Muscle layer of duodenum (tissue), 2 donors: Measurements from ENCODE around the gene LRRC25.

Source experiments
- H3K27ac ChIP-seq: one replicate; pipeline ENCODE4 v1.7.0; 2013; ENCODE audit warnings: mild to moderate bottlenecking, low read length
- H3K27me3 ChIP-seq: one replicate; pipeline ENCODE4 v1.7.0; 2013; ENCODE audit warnings: low read depth, mild to moderate bottlenecking, control low read depth, low read length
- H3K36me3 ChIP-seq, 2 donors: one replicate each; pipeline ENCODE4 v1.7.0; 2013; ENCODE audit warnings: low read length in 2 of 2, control low read depth in 1 of 2, mild to moderate bottlenecking in 1 of 2; ENCODE audit not compliant: insufficient read depth in 2 of 2, control insufficient read depth in 1 of 2
- H3K4me1 ChIP-seq, 2 donors: one replicate each; pipeline ENCODE4 v1.7.0; 2013; ENCODE audit warnings: low read length in 2 of 2, mild to moderate bottlenecking in 2 of 2, control low read depth in 1 of 2, moderate library complexity in 1 of 2; ENCODE audit not compliant: insufficient read depth in 2 of 2, control insufficient read depth in 1 of 2
- H3K4me3 ChIP-seq, 2 donors: one replicate each; pipeline ENCODE4 v1.7.0; 2013; ENCODE audit warnings: low read length in 2 of 2, low read depth in 1 of 2, mild to moderate bottlenecking in 1 of 2
- H3K9me3 ChIP-seq, 2 donors: one replicate each; pipeline ENCODE4 v1.7.0; 2013; ENCODE audit warnings: low read length in 2 of 2, control low read depth in 1 of 2, mild to moderate bottlenecking in 1 of 2; ENCODE audit not compliant: control insufficient read depth in 1 of 2
- donor health status: healthy.

Gene LRRC25

DNA sequence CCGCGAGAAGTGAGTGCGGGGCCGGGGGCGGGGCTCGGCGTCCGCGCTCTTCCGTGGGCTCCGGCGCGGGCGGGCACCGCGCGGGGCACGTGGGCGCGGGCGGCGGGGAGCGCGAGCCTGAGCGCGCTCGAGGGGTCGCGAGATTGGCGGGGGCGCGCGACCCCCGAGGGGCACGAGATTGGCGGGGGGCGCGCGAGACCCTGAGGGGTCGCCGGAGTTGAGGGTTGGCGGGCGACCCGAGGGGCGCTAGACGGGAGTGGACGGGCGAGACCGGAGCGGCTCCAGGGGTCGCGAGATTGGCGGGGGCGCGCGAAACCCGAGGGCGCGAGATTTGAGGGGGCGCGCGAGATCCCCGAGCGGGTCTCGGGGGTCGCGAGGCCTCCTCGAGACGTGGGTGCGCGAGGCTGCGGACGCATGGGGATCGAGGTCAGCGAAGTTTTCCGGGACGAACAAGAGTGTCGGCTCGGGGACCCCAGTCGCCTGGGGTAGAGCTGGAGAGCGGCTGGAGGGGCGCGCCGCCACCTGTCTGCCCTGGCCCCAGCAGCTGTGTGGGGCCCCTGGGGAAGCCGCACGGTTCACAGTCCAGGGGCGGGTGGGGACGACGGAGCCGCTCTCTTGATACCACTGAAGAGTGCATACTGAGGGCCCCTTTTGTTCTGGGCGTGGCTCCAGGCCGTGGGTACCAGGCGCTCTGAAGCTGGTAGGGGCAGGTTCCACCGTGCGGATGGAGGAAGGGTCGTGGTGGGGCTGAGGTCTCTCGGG lies 22.5 kb upstream of the LRRC25 start:
- Histone ChIP-seq H3K9me3 (no peaks in the 10 kb centered on the region), H3K27ac (peak overlapping the region; percentile 23), H3K4me3 (peak overlapping the region; percentile 46 to 72), H3K4me1 (peaks cover 13 to 60% of the 10 kb centered on the region in 2 donors), H3K36me3 (no peaks in the 10 kb centered on the region), H3K27me3 (peaks cover 6% of the 10 kb centered on the region)

DNA sequence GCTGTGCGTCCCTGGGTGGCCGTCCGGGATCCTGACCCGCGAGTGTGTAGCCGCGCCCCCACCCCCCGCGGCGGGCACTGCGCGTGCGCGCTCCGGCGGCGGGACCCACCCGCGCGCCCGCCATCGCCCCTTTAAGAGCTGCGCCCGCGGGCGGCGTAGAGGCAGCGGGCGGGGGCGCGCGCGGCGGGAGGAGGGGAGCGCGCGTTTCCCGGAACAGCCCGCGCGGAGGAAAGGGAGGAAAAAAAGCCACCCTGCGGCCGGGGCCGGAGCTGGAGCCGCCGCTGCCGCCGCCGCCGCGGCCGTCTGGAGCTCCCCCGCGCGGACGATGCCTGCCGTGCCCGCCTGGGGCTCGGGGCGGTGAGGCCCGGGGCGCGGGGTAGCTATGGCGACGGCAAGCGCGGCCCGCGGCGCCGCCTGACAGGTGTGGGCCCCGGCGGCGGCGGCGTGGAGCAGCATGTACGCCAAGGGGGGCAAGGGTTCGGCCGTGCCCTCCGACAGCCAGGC lies 21.8 kb upstream of the LRRC25 start, which contains the start of gene SSBP4:
Gene SSBP4 (plus strand): TSS at position 204 of the 504 bp plus-strand sequence. CDS start 251 bp downstream, at position 455.
- Histone ChIP-seq H3K36me3 (no peaks in the 10 kb centered on the region), H3K4me3 (peak within 1 kb of the TSS; percentile 46 to 72), H3K27me3 (peaks cover 6% of the 10 kb centered on the region), H3K9me3 (no peaks in the 10 kb centered on the region), H3K27ac (peak within 1 kb of the TSS; percentile 51), H3K4me1 (peaks cover 13 to 66% of the 10 kb centered on the region in 2 donors)

DNA sequence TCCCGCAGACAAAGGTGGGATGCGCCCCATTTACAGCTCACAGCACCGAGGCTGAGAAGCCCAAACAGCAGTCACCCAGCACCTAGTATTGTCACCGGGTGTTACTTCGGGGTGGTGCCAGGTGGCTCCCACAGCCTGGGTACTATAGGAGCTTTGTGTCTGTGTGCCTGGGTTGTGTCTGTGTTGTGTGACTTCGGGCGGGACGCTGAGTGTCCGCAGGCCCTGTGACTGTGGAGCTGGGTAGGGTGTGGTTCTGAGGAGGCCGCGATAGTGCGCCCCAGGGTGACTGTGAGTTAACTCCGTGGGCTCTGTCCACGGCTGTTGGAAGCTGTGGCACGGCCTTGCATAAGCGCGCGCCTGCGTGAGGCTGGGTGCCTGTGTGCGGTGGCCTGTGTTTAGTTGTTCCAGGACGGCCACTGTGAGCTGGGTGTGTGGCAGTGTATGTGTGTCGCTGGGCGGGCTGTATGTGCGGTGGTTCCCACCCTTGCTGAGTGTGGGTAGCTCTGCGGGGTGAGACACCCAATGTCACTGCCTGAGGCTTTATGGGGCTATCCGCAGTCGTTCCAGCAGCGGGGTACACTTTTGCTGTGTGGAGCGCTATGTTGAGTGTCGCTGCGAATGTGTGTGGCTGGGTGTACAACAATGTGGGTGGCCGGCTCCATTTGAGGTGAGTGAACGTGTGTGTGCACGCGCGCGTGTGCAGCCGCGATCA lies 21.2 kb upstream of the LRRC25 start:
- Histone ChIP-seq H3K27ac (peak overlapping the region; percentile 51), H3K4me3 (peak overlapping the region; percentile 46 to 72), H3K27me3 (peaks cover 6% of the 10 kb centered on the region), H3K4me1 (peaks cover 13 to 64% of the 10 kb centered on the region in 2 donors), H3K9me3 (no peaks in the 10 kb centered on the region), H3K36me3 (no peaks in the 10 kb centered on the region)

DNA sequence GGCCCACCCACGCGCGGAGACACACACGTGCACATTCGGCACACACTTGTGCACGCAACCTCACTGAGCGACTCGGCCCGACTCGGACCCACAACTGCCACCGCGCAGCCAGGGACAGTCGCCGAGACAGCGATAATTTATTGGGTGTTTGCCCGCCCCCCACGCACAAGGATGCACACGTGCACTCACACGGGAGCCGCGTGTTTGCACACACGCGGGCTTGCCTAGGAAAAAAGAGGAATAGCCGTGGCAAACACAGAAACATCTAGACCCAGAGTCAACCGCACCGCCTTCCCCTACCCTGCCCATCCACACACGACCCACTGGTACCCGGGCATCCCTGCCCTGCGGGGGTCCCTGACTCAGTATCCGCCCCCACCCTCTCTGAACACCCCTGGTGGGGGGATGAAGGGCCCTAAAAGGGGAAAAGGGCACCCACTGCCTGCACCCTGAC lies 20.6 kb upstream of the LRRC25 start:
- H3K9me3 ChIP-seq: no peaks in the 10 kb centered on the region
- H3K4me3 ChIP-seq: peak overlapping the region in 1 of 2 donors; percentile 72
- no peaks in the 10 kb centered on the region for H3K36me3 ChIP-seq
- H3K27me3 ChIP-seq: peaks cover 6% of the 10 kb centered on the region
- peak overlapping the region; percentile 51 for H3K27ac ChIP-seq
- H3K4me1 ChIP-seq: peaks cover 13 to 62% of the 10 kb centered on the region in 2 donors

DNA sequence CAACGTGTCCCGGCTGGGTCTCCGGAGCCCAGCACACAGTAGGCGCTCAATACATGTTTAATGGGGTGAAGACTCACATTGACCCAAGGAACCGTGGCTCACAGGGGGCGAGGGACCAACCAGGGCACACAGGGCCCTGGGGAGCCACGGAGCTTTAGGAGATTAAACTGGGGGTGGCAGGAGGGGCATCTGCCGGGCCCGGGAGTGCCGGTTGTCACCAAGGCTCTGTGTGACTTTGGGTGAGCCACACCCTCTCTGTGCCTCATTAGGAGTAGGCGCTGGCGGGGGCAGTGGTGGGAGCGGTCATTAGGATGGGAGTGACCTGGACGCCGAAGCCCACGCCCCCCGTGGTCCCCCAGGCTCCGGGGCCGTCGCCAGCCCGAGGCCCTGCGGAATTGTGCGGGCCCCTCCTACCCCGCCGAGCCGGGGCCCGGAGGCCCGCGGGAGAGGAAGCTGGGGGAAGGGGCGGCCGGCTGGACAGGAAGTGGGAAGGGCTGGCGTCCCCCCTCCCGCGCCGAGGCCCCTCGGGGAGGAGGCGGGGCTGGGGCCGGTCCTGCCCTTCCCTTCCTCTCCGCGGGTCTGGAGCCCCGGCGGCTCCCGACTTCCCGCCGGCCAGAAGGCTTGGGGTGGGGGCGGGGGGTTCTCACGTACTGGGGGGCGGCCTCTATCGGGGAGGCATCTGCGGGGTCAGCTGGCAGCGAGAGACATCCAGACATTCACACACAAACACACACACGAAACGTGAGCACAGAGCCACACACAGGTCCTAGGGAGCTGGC lies 20.0 kb upstream of the LRRC25 start:
- Histone ChIP-seq H3K4me1 (peaks cover 13 to 62% of the 10 kb centered on the region in 2 donors), H3K4me3 (peak overlapping the region; percentile 55 to 72), H3K27me3 (peaks cover 6% of the 10 kb centered on the region), H3K36me3 (no peaks in the 10 kb centered on the region), H3K27ac (peak overlapping the region; percentile 87), H3K9me3 (no peaks in the 10 kb centered on the region)

DNA sequence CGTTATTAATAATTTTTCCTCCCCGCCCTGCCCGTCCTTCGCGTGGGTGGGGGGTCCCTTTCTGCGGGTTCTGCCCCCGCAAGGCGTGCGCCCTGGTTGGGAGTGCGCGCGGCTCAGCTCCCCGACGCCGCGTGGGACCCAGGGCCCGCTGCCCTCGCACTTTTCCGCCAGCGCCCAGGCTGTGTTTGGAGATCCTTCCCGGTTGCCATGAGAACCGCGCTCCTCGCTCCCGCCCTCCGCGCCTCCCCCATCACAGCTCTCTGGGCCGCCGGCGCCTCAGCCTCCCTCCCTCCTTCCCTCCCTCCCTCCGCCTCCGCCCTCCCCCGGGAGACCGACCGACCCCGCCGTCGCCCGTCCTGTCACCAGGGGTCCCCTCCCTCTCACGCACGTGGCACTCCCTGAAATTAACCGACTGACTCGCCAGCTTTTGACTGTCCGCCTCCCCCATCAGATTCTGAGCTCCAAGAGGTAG lies 19.4 kb upstream of the LRRC25 start:
- Histone ChIP-seq H3K4me1 (peaks cover 13 to 62% of the 10 kb centered on the region in 2 donors), H3K36me3 (no peaks in the 10 kb centered on the region), H3K9me3 (no peaks in the 10 kb centered on the region), H3K27me3 (peaks cover 6% of the 10 kb centered on the region), H3K27ac (peak overlapping the region; percentile 87), H3K4me3 (peak overlapping the region; percentile 55 to 72)

DNA sequence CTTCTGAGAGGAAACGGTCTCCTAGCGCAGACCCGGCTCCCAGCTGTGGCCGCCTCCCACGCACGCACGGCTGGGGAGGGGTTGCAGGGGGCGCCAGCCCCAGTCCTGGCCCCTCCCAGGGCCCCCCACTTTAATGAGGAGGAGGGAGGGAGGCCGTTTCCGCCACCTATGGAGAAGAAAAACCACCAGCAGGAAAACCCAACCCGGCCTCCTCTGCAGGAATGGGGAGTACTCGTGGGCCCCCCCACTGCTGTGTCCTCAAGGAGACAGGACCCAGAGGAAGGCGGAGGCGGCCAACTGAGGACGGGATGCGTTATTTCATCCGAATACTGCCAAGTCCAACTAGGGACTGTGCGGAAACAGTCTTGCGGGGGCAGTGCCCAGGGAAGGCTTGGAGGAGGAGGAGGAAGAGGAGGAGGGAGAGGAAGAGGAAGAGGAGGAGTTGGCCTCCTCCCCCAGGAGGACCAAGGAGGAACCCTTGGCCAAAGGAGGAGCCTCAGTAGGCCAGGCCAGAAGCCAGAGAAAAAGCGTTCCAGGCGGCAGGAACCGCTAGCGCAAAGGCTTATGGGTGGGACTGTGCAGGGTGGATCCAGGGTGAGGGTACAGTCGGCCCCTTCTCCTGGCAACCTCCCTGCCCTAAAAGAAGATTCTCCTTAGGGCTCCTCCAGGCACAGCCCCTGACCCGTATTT lies 17.9 kb upstream of the LRRC25 start:
- Histone ChIP-seq H3K36me3 (no peaks in the 10 kb centered on the region), H3K9me3 (no peaks in the 10 kb centered on the region), H3K27ac (peak overlapping the region; percentile 72), H3K4me1 (peaks cover 13 to 54% of the 10 kb centered on the region in 2 donors), H3K27me3 (peaks cover 6% of the 10 kb centered on the region), H3K4me3 (peak overlapping the region; percentile 37 to 72)

DNA sequence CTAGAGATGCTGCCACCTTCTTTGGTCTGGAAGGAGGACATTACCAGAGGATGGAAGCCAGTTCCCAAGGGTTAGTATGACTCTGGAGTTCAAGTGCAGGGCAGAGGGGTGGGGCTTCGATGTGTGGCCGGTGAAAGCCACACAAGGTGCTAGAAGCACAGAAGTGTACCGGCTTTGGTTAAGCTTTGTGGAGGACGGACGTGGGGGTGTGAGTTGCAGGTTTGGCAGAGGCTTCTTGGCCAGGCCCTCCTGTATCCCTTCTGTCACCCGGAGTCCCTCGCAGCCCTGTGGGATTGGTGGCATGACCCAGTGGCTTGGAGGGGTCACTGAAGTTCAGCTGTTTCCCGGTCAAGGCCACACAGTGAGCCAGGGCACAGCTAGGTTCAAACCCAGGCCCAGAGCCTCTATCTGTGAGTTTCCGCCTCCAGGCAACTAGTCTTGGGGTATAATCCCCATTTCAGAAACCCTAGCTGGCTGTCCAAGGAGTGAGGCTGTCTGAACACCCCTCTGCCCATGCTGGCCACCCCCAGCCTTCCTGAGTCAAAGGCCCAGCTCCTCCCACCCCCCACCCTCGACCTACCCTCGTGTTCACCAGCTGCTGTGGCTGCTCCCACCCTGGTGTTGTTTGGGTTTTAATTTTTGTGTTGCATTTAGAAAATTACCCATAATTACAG lies 17.2 kb upstream of the LRRC25 start:
- Histone ChIP-seq H3K27ac (peak overlapping the region; percentile 72), H3K36me3 (no peaks in the 10 kb centered on the region), H3K27me3 (peaks cover 6% of the 10 kb centered on the region), H3K4me3 (peak overlapping the region; percentile 37 to 72), H3K4me1 (peaks cover 13 to 51% of the 10 kb centered on the region in 2 donors), H3K9me3 (no peaks in the 10 kb centered on the region)

DNA sequence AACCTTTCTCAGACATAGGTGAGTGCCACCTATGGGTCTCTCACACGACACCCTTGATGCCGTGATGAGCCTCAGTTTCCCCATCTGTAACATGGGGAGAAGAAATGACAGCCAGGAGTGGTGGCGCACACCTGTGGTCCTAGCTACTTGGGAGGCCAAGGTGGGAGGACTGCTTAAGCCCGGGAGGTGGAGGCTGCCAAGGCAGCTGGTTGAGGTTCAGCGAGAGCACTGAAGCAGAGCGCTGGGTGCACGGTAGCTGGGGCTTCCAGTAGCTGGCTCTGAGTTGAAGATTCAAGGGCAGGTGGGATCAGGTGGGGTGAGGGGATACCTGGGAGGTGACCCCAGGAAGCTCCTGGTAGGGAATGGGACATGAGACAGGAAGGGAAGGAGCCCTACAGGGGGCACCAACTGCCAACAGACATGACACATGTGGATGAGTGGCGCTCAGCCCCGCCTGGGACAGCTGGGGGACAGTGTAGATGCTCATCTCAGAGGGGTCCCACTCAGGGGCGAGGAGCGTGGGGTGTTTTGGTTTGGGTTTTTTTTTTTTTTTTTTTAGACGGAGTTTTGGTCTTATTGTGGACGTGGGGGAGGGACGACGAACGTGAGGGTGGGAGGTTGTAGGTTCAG lies 15.3 kb upstream of the LRRC25 start:
- H3K27ac ChIP-seq: no peak overlapping the region
- H3K4me1 ChIP-seq: peaks cover 6 to 38% of the 10 kb centered on the region in 2 donors
- H3K36me3 ChIP-seq: no peaks in the 10 kb centered on the region
- peaks cover 6% of the 10 kb centered on the region for H3K27me3 ChIP-seq
- no peak overlapping the region for H3K4me3 ChIP-seq
- no peaks in the 10 kb centered on the region for H3K9me3 ChIP-seq

DNA sequence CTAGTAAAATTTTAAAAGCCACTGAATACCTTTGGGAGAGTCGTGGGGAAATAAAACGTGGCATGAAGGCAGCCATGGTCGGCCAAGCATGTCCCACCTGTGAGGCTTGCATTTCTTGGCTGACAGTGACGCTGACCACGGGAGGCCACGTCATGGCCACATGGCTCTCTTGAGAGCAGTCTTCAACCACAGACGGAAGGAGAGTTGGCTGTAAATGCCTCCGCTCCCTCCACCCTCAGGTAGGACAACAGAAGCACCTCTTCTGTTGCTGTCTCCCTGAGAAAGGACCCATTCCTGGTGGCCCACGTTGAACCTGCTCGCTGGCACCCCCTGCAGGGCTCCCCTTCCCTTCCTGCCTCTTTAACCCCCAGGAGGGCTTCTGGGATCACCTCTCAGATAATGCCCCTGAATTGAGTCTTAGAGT lies 10.6 kb upstream of the LRRC25 start:
- H3K36me3 ChIP-seq: no peaks in the 10 kb centered on the region
- H3K4me1 ChIP-seq: no peaks in the 10 kb centered on the region
- no peak overlapping the region for H3K27ac ChIP-seq
- H3K27me3 ChIP-seq: no peaks in the 10 kb centered on the region
- H3K9me3 ChIP-seq: no peaks in the 10 kb centered on the region
- no peak overlapping the region for H3K4me3 ChIP-seq
